Epithelial cell of esophagus (primary cell): ENCODE data around the gene ADH4.
A peak's percentile ranks its signal among the peaks of the same experiment; 100 is the strongest.
"Not testable (repeated sequence)": the region's sequence is repeated elsewhere in the genome, so short reads cannot be mapped to it uniquely, and the experiment has no call there.

Experiments used
- DNase-seq: peaks from one replicate; pipeline ENCODE4 v3.0.0; 2010; ENCODE audit warnings: low read depth
- H3K4me3 ChIP-seq: 2 replicates; pipeline ENCODE4 v1.5.1; 2011; ENCODE audit warnings: mild to moderate bottlenecking, low read length, control low read depth
- CTCF ChIP-seq: IDR thresholded peaks from 2 replicates; pipeline ENCODE4 v1.5.1; 2011; ENCODE audit warnings: low read depth, mild to moderate bottlenecking, low read length, control low read depth, inconsistent platforms; ENCODE audit not compliant: insufficient read depth; ENCODE audit errors: missing control alignments

The ADH4 gene

GRCh38 chr4:99144070-99144469, at the start of gene ADH4:
ADH4 (minus strand) TSS chr4:99144297; CDS start chr4:99144222, 75 bp downstream.
- DNase-seq = peak; percentile 6
- TF ChIP-seq CTCF = no peak

GRCh38 chr4:99190336-99190735, 46.2 kb upstream of the ADH4 start:
- no peak overlapping the region for H3K4me3 ChIP-seq
- DNase-seq = peak; percentile 5
- TF ChIP-seq CTCF = no peak

More at GRCh38 chr4:99144070-99144469, at the start of gene ADH4:
- H3K4me3 ChIP-seq = no peak within 1 kb of the TSS

- not testable (repeated sequence) for DNase-seq, H3K4me3 ChIP-seq
These were observed 45.8 kb upstream of the ADH4 start for GRCh38 chr4:99189900-99190299.

- no peak for DNase-seq
- TF ChIP-seq CTCF = no peak
- no peak overlapping the region for H3K4me3 ChIP-seq
These were observed 41.9 kb upstream of the ADH4 start for GRCh38 chr4:99186029-99186428.

GRCh38 chr4:99185581-99185980, 41.5 kb upstream of the ADH4 start:
- no peak for DNase-seq
- no peak for TF ChIP-seq CTCF

GRCh38 chr4:99180382-99181070, 36.4 kb upstream of the ADH4 start:
- TF ChIP-seq CTCF = no peak
- DNase-seq = peak; percentile 87
- no peak overlapping the region for H3K4me3 ChIP-seq

More at GRCh38 chr4:99185581-99185980, 41.5 kb upstream of the ADH4 start:
- no peak overlapping the region for H3K4me3 ChIP-seq

GRCh38 chr4:99179626-99180025, 35.5 kb upstream of the ADH4 start:
- TF ChIP-seq CTCF = no peak
- peak; percentile 15 for DNase-seq
- no peak overlapping the region for H3K4me3 ChIP-seq
